ENCODE measurements around the gene ARL15. TPM values are rescaled to one million over a fixed set of nuclear protein-coding genes. Genes with fewer than 3 reads are reported as not detected.

ARL15 gene
- total and polyA plus RNA-seq, 2 of the 8 experiments (the other 6 are each of a cell fraction or from before 2014, with no cell fraction given) = 9.9 to 21.2 TPM

DNA sequence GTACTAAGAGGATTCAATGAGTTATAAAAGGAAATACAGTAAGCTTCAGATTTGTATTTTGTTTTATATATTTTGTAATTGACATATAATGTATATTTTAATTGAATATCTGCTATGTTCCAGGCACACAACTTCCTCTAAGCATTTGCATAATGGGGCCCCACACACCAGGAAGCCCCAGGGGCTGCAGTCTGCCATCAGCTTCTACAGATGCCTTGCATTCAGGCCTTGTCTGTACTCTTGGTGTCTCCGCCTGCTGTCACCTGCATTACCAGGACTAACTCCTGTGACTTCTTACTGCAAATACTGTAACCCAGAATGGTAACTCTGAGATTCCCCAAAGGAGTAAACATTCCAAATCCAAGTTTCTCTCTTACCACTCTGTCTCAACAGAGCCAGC, 20.6 kb downstream of the ARL15 start (continued):
- no peak for TF ChIP-seq RNF2 (IDR thresholded peaks at IDR 0.05; ENCODE audit: borderline replicate concordance, low read depth, low read length, missing control alignments, poor library complexity, severe bottlenecking)

Data from H1 (cell line).